B cell (primary cell): ENCODE data around the gene JMJD1C. TPM values are rescaled to one million over a fixed set of nuclear protein-coding genes. Genes with fewer than 3 reads are reported as not detected.

Source experiments
- ATAC-seq: fragments of 200-7000 bp; cut with Tn5 transposase; one replicate; pipeline ENCODE4 v1.10.0; 2021; ENCODE audit warnings: low read depth, mild to moderate bottlenecking, moderate number of reproducible peaks, moderate library complexity
- CTCF ChIA-PET: fragments of 350-600 bp; sonication (Branson Sonifier 250); formaldehyde crosslinking; loops from one replicate; lab custom pipeline; 2021; ENCODE audit warnings: antibody characterized with exemption, inconsistent platforms; lab: Charles Lee
- POLR2A ChIA-PET: fragments of 350-600 bp; sonication (Branson Sonifier 250); formaldehyde crosslinking; loops from one replicate; lab custom pipeline; 2021; ENCODE audit warnings: antibody characterized with exemption; lab: Charles Lee
- DNase-seq: peaks from one replicate; pipeline ENCODE4 v3.0.0; 2013
- H2AFZ ChIP-seq: 2 replicates; pipeline ENCODE4 v1.6.1; 2012; ENCODE audit warnings: mild to moderate bottlenecking, low read depth, low read length; ENCODE audit not compliant: insufficient read depth, poor library complexity, severe bottlenecking
- H3K27ac ChIP-seq, 2 donors: 1 replicate in 1 of 2; 2 replicates in 1 of 2; pipeline ENCODE4 v1.5.1; 2012 to 2013; ENCODE audit warnings: low read length in 2 of 2, mild to moderate bottlenecking in 2 of 2, moderate library complexity in 1 of 2
- H3K27me3 ChIP-seq, 4 experiments: fragments of 200-600 bp in 1 of 4; sonication (generic) in 1 of 4; replicated peaks in 1 of 4; 1 replicate in 2 of 4; 2 replicates in 2 of 4; pipeline versions ENCODE4 v1.6.1 to v1.7.0; 2013 to 2016; ENCODE audit warnings: low read length in 3 of 4, mild to moderate bottlenecking in 2 of 4, mixed read lengths in 1 of 4, moderate library complexity in 1 of 4; ENCODE audit not compliant: insufficient read depth in 4 of 4, control insufficient read depth in 3 of 4; ENCODE audit errors: control extremely low read depth in 1 of 4
- H3K36me3 ChIP-seq, 2 experiments: replicated peaks in 1 of 2; 1 replicate in 1 of 2; 2 replicates in 1 of 2; pipeline versions ENCODE4 v1.6.1 to v1.7.1; 2013; ENCODE audit warnings: low read length in 1 of 2; ENCODE audit not compliant: insufficient read depth in 2 of 2, control insufficient read depth in 1 of 2; ENCODE audit errors: control extremely low read depth in 1 of 2, extremely low read depth in 1 of 2
- H3K4me1 ChIP-seq, 2 donors: fragments of 200-600 bp in 1 of 2; sonication (generic) in 1 of 2; 1 replicate in 1 of 2; 2 replicates in 1 of 2; pipeline versions ENCODE4 v1.5.1 to v1.6.1; 2013 to 2017; ENCODE audit warnings: low read length in 2 of 2; ENCODE audit not compliant: control insufficient read depth in 2 of 2, insufficient read depth in 2 of 2
- H3K4me2 ChIP-seq: replicated peaks from 2 replicates; pipeline ENCODE3; 2012; ENCODE audit warnings: mild to moderate bottlenecking, low read depth, low read length; ENCODE audit not compliant: poor library complexity, severe bottlenecking
- H3K4me3 ChIP-seq, 5 experiments: fragments of 200-600 bp in 1 of 5; sonication (generic) in 1 of 5; 1 replicate in 3 of 5; 2 replicates in 2 of 5; pipeline versions ENCODE4 v1.5.1 to v1.7.0; 2011 to 2016; ENCODE audit warnings: low read length in 4 of 5, mild to moderate bottlenecking in 4 of 5, low read depth in 2 of 5, control low read depth in 1 of 5, moderate library complexity in 1 of 5; ENCODE audit not compliant: insufficient read depth in 1 of 5; ENCODE audit errors: control extremely low read depth in 1 of 5, extremely low read depth in 1 of 5
- H3K79me2 ChIP-seq: fragments of 200-600 bp; sonication (generic); one replicate; pipeline ENCODE4 v1.6.0; 2016; ENCODE audit warnings: low read length; ENCODE audit not compliant: control insufficient read depth, insufficient read depth
- H3K9ac ChIP-seq: fragments of 200-600 bp; sonication (generic); 2 replicates; pipeline ENCODE4 v1.6.1; 2017; ENCODE audit warnings: mild to moderate bottlenecking, low read length, moderate library complexity
- H3K9me3 ChIP-seq, 3 donors: one replicate each; pipeline versions ENCODE4 v1.6.1 to v1.7.1; 2013; ENCODE audit warnings: low read length in 2 of 3; ENCODE audit not compliant: control insufficient read depth in 2 of 3, insufficient read depth in 1 of 3; ENCODE audit errors: control extremely low read depth in 1 of 3
- H4K20me1 ChIP-seq: 2 replicates; pipeline ENCODE4 v1.6.0; 2012; ENCODE audit warnings: mild to moderate bottlenecking, low read length; ENCODE audit not compliant: insufficient read depth, control insufficient read depth, poor library complexity, severe bottlenecking
- H3K27ac Mint-ChIP-seq: one replicate; pipeline ENCODE4 v1.8.0; 2021; ENCODE audit warnings: mixed read lengths
- H3K27me3 Mint-ChIP-seq: one replicate; pipeline ENCODE4 v1.8.0; 2021; ENCODE audit warnings: mixed read lengths
- H3K4me1 Mint-ChIP-seq: one replicate; pipeline ENCODE4 v1.8.0; 2021; ENCODE audit warnings: mixed read lengths
- H3K4me3 Mint-ChIP-seq: one replicate; pipeline ENCODE4 v1.8.0; 2021; ENCODE audit warnings: mixed read lengths
- H3K9me3 Mint-ChIP-seq: one replicate; pipeline ENCODE4 v1.8.0; 2022; ENCODE audit warnings: mixed read lengths; ENCODE audit not compliant: insufficient read depth
- EZH2 ChIP-seq: IDR thresholded peaks from 2 replicates; pipeline ENCODE4 v1.6.1; 2012; ENCODE audit warnings: borderline replicate concordance, low read depth, mild to moderate bottlenecking, moderate library complexity, low read length; ENCODE audit not compliant: insufficient read depth, poor library complexity, severe bottlenecking
- WGBS: methylation state at CpG from one replicate; pipeline ENCODE4 v1.1.5; 2013; ENCODE audit warnings: missing lambda C conversion rate; ENCODE audit not compliant: insufficient coverage; 5-methylcytosine and 5-hydroxymethylcytosine counted together
- intact Hi-C: fragments of 100-400 bp; cut with micrococcal nuclease; formaldehyde crosslinking; loops from one replicate; pipeline ENCODE4 v1.10.0; 2022
- polyA plus RNA-seq: library from polyadenylated mRNA; depleted of rRNA; stranded (reverse); fragments of >200 nt; gene quantifications from 2 replicates; pipeline ENCODE4 v1.2.3, GENCODE V29; 2012
- total RNA-seq, 2 donors: library from RNA; stranded (reverse); fragments of 120-200 nt in 1 of 2; gene quantifications; 1 replicate in 1 of 2; 2 replicates in 1 of 2; pipeline versions ENCODE4 v1.2.3 to v1.2.4, GENCODE V29; 2013 to 2022
- TF ChIP-seq, protein P1 (sequence below): fragments of 200-600 bp; IDR thresholded peaks from one replicate; pipeline ENCODE4 v1.8.0; 2022; ENCODE audit warnings: antibody characterized with exemption, mild to moderate bottlenecking

Gene JMJD1C
- total and polyA plus RNA-seq, 2 donors (not counting 1 experiment from before 2014, with no cell fraction given), result 81.8 to 235 TPM

DNA sequence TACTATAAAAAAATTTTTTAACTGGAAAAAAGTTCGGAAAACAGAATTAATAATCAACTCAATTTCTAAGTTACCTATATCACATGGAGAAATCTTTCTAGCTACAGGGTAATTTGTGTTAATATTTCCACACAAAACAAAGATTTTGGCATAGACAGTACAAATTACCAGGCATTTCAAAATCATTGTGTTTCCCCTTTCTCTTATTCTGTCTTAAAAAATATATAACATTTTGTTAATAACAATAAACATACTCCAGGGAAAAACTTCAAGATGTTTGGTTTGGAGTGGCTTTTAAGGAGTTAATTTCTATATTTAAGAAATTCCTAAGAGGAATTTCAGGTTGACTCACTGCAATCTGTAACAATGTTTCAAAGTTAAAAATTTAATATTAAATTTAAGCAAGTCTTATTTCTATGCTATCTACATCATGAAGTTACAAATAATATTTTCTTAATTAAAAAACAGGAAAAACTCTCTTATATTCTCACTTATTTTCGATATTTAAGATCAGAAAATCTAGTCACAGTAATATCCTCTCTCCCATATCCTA is 200.0 kb downstream of the JMJD1C start:
- Histone ChIP-seq H3K27ac (peak overlapping the region; percentile 85 to 94), H3K9ac (peak overlapping the region; percentile 82), H3K9me3 (no peaks in the 10 kb centered on the region), H3K4me2 (peak overlapping the region; percentile 77), H3K4me1 (peaks cover 16 to 29% of the 10 kb centered on the region in 2 donors), H3K36me3 (no peaks in the 10 kb centered on the region), H3K4me3 (peak overlapping the region; percentile 64 to 100 (median 95)), H4K20me1 (peaks cover 36% of the 10 kb centered on the region), H3K79me2 (peaks cover 98% of the 10 kb centered on the region), H3K27me3 (no peaks in the 10 kb centered on the region), H2AFZ (no peak overlapping the region)
- no peak for TF ChIP-seq EZH2
- TF ChIP-seq, protein P1, sequence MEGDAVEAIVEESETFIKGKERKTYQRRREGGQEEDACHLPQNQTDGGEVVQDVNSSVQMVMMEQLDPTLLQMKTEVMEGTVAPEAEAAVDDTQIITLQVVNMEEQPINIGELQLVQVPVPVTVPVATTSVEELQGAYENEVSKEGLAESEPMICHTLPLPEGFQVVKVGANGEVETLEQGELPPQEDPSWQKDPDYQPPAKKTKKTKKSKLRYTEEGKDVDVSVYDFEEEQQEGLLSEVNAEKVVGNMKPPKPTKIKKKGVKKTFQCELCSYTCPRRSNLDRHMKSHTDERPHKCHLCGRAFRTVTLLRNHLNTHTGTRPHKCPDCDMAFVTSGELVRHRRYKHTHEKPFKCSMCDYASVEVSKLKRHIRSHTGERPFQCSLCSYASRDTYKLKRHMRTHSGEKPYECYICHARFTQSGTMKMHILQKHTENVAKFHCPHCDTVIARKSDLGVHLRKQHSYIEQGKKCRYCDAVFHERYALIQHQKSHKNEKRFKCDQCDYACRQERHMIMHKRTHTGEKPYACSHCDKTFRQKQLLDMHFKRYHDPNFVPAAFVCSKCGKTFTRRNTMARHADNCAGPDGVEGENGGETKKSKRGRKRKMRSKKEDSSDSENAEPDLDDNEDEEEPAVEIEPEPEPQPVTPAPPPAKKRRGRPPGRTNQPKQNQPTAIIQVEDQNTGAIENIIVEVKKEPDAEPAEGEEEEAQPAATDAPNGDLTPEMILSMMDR, result no peak
- Mint-ChIP-seq H3K9me3 (no peaks in the 10 kb centered on the region), H3K4me1 (peaks cover 35% of the 10 kb centered on the region), H3K27me3 (no peaks in the 10 kb centered on the region), H3K4me3 (peak overlapping the region; percentile 100), H3K27ac (no peak overlapping the region)
- no CpG with 5 or more reads among the region's 2 CpGs for WGBS
- ChIA-PET POLR2A (no interaction called here), CTCF (interaction anchor here (1.5 to 3.0 kb wide), 3 partner anchors 10 to 363 kb away, joined by 4 to 12 read pairs (median 4); no protein-coding TSS in a partner anchor)
- intact Hi-C loops, result loop anchor here (1.0 to 10.0 kb wide), 4 partner anchors 7 to 451 kb away; partner anchors contain the start of genes EGR2 and JMJD1C
- ATAC-seq, result no peak
- DNase-seq, result no peak

DNA sequence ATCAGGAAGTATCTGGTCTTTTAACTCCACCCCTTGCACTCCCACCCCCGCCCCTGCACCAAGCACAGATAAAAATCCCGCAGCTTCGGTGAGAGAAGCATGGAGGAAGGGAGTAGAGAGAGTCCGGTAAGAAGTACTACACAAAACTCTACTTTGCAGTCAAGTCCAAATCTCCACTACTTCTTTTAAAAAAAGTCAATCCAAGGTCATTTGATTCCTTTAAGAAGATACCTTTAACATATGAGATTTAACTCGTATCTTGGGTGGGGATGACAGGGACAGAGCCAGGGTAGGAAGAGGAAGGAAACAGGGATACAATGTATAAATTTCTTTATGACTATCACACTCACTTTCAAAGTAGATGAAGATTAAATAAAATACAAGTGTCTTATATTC is 200.6 kb downstream of the JMJD1C start:
- Mint-ChIP-seq H3K9me3 (no peaks in the 10 kb centered on the region), H3K27ac (peak overlapping the region; percentile 73), H3K27me3 (no peaks in the 10 kb centered on the region), H3K4me3 (peak overlapping the region; percentile 89), H3K4me1 (peaks cover 33% of the 10 kb centered on the region)
- TF ChIP-seq, protein P1, result no peak
- TF ChIP-seq EZH2, result no peak
- ATAC-seq (no peak), DNase-seq (peak; percentile 58)
- no CpG with 5 or more reads among the region's 5 CpGs for WGBS
- Histone ChIP-seq H3K36me3 (peaks cover 0 to 2% of the 10 kb centered on the region in 2 experiments), H3K79me2 (peaks cover 98% of the 10 kb centered on the region), H3K4me3 (peak overlapping the region; percentile 64 to 100 (median 95)), H3K4me1 (peaks cover 21 to 33% of the 10 kb centered on the region in 2 donors), H3K9ac (peak overlapping the region; percentile 82), H4K20me1 (peaks cover 40% of the 10 kb centered on the region), H2AFZ (no peak overlapping the region), H3K27me3 (no peaks in the 10 kb centered on the region), H3K9me3 (no peaks in the 10 kb centered on the region), H3K27ac (peak overlapping the region; percentile 44 to 94), H3K4me2 (peak overlapping the region; percentile 77)
- intact Hi-C loops, result loop anchor here (5.0 to 10.0 kb wide), 3 partner anchors 93 to 450 kb away; partner anchors contain the start of genes EGR2 and JMJD1C
- ChIA-PET POLR2A (interaction anchor here (0.6 to 0.8 kb wide), 3 partner anchors 42 to 364 kb away, joined by 3 read pairs; no protein-coding TSS in a partner anchor), CTCF (interaction anchor here (1.5 to 3.0 kb wide), 3 partner anchors 9 to 364 kb away, joined by 4 to 12 read pairs (median 4); no protein-coding TSS in a partner anchor)
